K562 (cell line): ENCODE data around the gene LAMC1. TPM values are rescaled to one million over a fixed set of nuclear protein-coding genes. Genes with fewer than 3 reads are reported as not detected.

Experiments
- ATAC-seq: fragments of 200-7000 bp; cut with Tn5 transposase; 3 replicates; pipeline ENCODE4 v1.9.1; 2020; ENCODE audit warnings: moderate library complexity
- BruUV-seq: library from RNA; stranded (reverse); fragments of 400-500 nt; replicated peaks from 2 replicates; lab custom pipeline; 2021; lab: Mats Ljungman, UMichigan
- CTCF ChIA-PET: fragments of 300-600 bp; formaldehyde crosslinking; extraction: SDS; loops from one replicate; lab custom pipeline; 2021; ENCODE audit warnings: low intra/inter-chr PET ratio; lab: Yijun Ruan, JAX
- POLR2A ChIA-PET: fragments of 300-600, 350-650 bp; sonication (Branson Sonifier 250); formaldehyde crosslinking; extraction: SDS; loops from one replicate; lab custom pipeline; 2021; ENCODE audit warnings: antibody characterized with exemption, inconsistent platforms; lab: Yijun Ruan, JAX
- DNase-seq, 4 experiments: peaks; one replicate each; pipeline versions ENCODE4 v3.0.0 to v3.0.0-alpha.2; 2011 to 2018; ENCODE audit warnings: low spot score in 3 of 4, mixed read lengths in 3 of 4; ENCODE audit errors: extremely low read depth in 1 of 4
- FAIRE-seq: peaks from 2 replicates; lab custom pipeline; 2011; peaks lifted over from hg19 to GRCh38; lab: Jason Lieb, UNC
- H2AFZ ChIP-seq: 2 replicates; pipeline ENCODE4 v1.6.0; 2011; ENCODE audit warnings: low read depth, low read length, control low read depth, inconsistent platforms
- H3K27ac ChIP-seq: fragments of 200-600 bp; 3 replicates; pipeline ENCODE4 v1.8.0; 2011; ENCODE audit warnings: low read depth, mild to moderate bottlenecking, control low read depth, inconsistent platforms, low read length, moderate library complexity, mixed read lengths; ENCODE audit errors: extremely low read depth
- H3K27me3 ChIP-seq, 2 experiments: fragments of 300-600 bp in 1 of 2; 2 replicates in 1 of 2; 3 replicates in 1 of 2; pipeline versions ENCODE4 v1.6.0 to v1.8.0; 2011; ENCODE audit warnings: inconsistent platforms in 2 of 2, low read length in 2 of 2, mild to moderate bottlenecking in 1 of 2, mixed read lengths in 1 of 2, moderate library complexity in 1 of 2; ENCODE audit not compliant: control insufficient read depth in 2 of 2, insufficient read depth in 2 of 2
- H3K36me3 ChIP-seq: fragments of 300-600 bp; 3 replicates; pipeline ENCODE4 v1.8.0; 2011; ENCODE audit warnings: mild to moderate bottlenecking, low read length, inconsistent platforms; ENCODE audit not compliant: control insufficient read depth, insufficient read depth
- H3K4me1 ChIP-seq, 2 experiments: fragments of 200-600 bp in 1 of 2; replicated peaks in 1 of 2; 2 replicates in 1 of 2; 3 replicates in 1 of 2; pipeline versions ENCODE4 v1.5.1 to v1.8.0; 2011; ENCODE audit warnings: inconsistent platforms in 2 of 2, low read length in 2 of 2, mild to moderate bottlenecking in 1 of 2, mixed read lengths in 1 of 2, moderate library complexity in 1 of 2; ENCODE audit not compliant: control insufficient read depth in 2 of 2, insufficient read depth in 2 of 2
- H3K4me2 ChIP-seq: 2 replicates; pipeline ENCODE4 v1.6.1; 2011; ENCODE audit warnings: low read length, control low read depth, inconsistent platforms, mixed read lengths; ENCODE audit not compliant: insufficient read depth
- H3K4me3 ChIP-seq: fragments of 200-600 bp; sonication (generic), shearing (Covaris generic); 2 replicates; pipeline ENCODE4 v1.5.1; 2016; ENCODE audit warnings: control low read depth, inconsistent platforms
- H3K79me2 ChIP-seq: fragments of 200-600 bp; 3 replicates; pipeline ENCODE4 v1.8.0; 2011; ENCODE audit warnings: low read length, inconsistent platforms; ENCODE audit not compliant: control insufficient read depth, insufficient read depth
- H3K9ac ChIP-seq, 2 experiments: 2 replicates each; pipeline versions ENCODE4 v1.6.0 to v1.6.1; 2011; ENCODE audit warnings: low read depth in 2 of 2, low read length in 2 of 2, control low read depth in 1 of 2, inconsistent platforms in 1 of 2, mild to moderate bottlenecking in 1 of 2, mixed read lengths in 1 of 2; ENCODE audit not compliant: insufficient read depth in 1 of 2
- H3K9me1 ChIP-seq: one replicate; pipeline ENCODE4 v1.6.0; 2011; ENCODE audit warnings: inconsistent platforms, mild to moderate bottlenecking, low read length, moderate library complexity; ENCODE audit not compliant: control insufficient read depth, insufficient read depth
- H3K9me3 ChIP-seq: replicated peaks from 2 replicates; pipeline ENCODE4 v1.5.1; 2011; ENCODE audit warnings: low read depth, low read length, inconsistent platforms; ENCODE audit not compliant: control insufficient read depth, insufficient read depth
- H4K20me1 ChIP-seq: replicated peaks from 2 replicates; pipeline ENCODE4 v1.6.1; 2011; ENCODE audit warnings: low read length, inconsistent platforms, mixed read lengths; ENCODE audit not compliant: control insufficient read depth, insufficient read depth
- NR4A1 ChIP-seq, 2 experiments: fragments of 250-450 bp in 1 of 2; fragments of 450-650 bp in 1 of 2; sonication (Bioruptor Pico) in 1 of 2; IDR thresholded peaks; 2 replicates each; pipeline versions ENCODE4 v1.4.0 to v1.6.1; 2016 to 2020; ENCODE audit warnings: mild to moderate bottlenecking in 2 of 2, missing compliant biosample characterization in 1 of 2, missing genetic modification characterization in 1 of 2, moderate library complexity in 1 of 2
- POLR2A ChIP-seq: fragments of 450-650 bp; conservative IDR thresholded peaks from 2 replicates; pipeline ENCODE4 v1.6.1; 2016
- ZNF445 ChIP-seq: fragments of 250-450 bp; sonication (Bioruptor Pico); IDR thresholded peaks from 2 replicates; pipeline ENCODE4 v1.4.0; 2020; ENCODE audit warnings: low read depth, mild to moderate bottlenecking, moderate library complexity
- WGBS: fragments of 100-300 bp; shearing (Covaris generic); methylation state at CpG from one replicate; pipeline ENCODE4 v1.1.6; 2016; ENCODE audit warnings: low coverage, mixed read lengths; ENCODE audit not compliant: insufficient coverage; ENCODE audit errors: missing lambda C conversion rate; 5-methylcytosine and 5-hydroxymethylcytosine counted together
- in situ Hi-C: fragments of 300-500 bp; cut with MboI; formaldehyde crosslinking; loops from 4 replicates; pipeline ENCODE4 v1.15.0; 2018; ENCODE audit warnings: inconsistent platforms, mixed read lengths
- intact Hi-C: fragments of 100-400 bp; cut with micrococcal nuclease; formaldehyde crosslinking; loops from 2 replicates; pipeline ENCODE4 v1.14.2; 2022
- polyA plus RNA-seq, 8 experiments: library from polyadenylated mRNA; depleted of rRNA in 4 of 8; stranded (reverse) in 5 of 8; unstranded in 3 of 8; fragments of >200 nt; fragmentation: Nextera tagmentation in 2 of 8; fragmentation: Illumina TruSeq in 1 of 8; extraction: Ambion mirVana in 2 of 8; extraction: Trizol in 1 of 8; gene quantifications; 2 replicates each; pipeline versions ENCODE4 v1.2.1 to v1.2.3, GENCODE V29; 2011 to 2014; ENCODE audit warnings: inconsistent platforms in 1 of 8, missing spikeins in 1 of 8
- total RNA-seq, 7 experiments: library from RNA; depleted of rRNA in 6 of 7; stranded (reverse); fragments of >200 nt in 6 of 7; fragmentation: Illumina TruSeq in 2 of 7; extraction: Trizol in 2 of 7; gene quantifications; 2 replicates each; pipeline versions ENCODE4 v1.2.1 to v1.2.3, GENCODE V29; 2011 to 2021; ENCODE audit warnings: low replicate concordance in 1 of 7
- TF ChIP-seq, protein P1 (sequence below): fragments of 150-350 bp; conservative IDR thresholded peaks from 2 replicates; pipeline ENCODE4 v1.6.1; 2014; ENCODE audit warnings: low read length

Gene LAMC1
- total and polyA plus RNA-seq, 9 of the 15 experiments (the other 6 are each of a cell fraction or from before 2014, with no cell fraction given) = 0.07 to 0.71 (median 0.13) TPM; not detected in 2

DNA sequence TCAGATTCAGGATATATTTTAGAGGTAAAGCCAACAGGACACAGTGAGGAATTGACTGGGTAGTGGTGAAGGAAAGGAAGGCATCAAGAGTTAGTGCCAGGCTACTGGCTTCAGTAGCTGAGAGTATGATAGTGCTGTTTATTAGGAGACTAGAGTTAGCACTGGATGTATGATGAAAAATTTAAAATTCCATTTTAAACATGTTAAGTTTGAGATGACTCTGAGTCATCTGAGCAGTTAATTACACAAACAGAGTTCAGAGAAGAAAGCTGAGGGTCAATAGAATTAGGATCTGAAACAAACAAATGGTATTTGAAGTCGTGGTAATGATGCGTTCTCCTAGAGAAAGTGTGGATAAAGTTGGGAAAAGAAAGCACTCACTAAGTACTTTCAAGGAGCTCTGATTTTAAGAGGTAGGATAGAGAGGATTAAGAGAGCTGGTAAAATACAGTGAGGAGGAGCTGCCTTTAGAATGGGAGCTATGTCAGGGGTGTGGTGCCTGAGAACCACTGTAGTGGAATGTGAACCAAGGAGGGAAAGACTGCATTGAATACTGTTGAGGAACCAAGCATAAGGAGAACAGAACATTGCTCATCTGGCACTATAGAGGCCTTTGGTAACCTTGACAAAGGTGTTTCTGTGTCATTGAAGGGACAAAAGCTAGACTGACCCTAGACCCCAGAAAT is 48.6 kb upstream of the LAMC1 start:
- Histone ChIP-seq H3K79me2 (no peaks in the 10 kb centered on the region), H3K27ac (no peak overlapping the region), H4K20me1 (no peaks in the 10 kb centered on the region), H3K27me3 (peaks cover 17 to 19% of the 10 kb centered on the region in 2 experiments), H2AFZ (no peak overlapping the region), H3K4me2 (no peak overlapping the region), H3K36me3 (no peaks in the 10 kb centered on the region), H3K9me3 (no peaks in the 10 kb centered on the region), H3K4me1 (no peaks in the 10 kb centered on the region), H3K4me3 (no peak overlapping the region)
- WGBS = 8% methylated on average over 2 of the region's 2 CpGs
- FAIRE-seq = no peak
- no peak for DNase-seq
- intact Hi-C loops = no loop called here
- CTCF ChIA-PET = no interaction called here
- in situ Hi-C loops = loop anchor here (25.0 kb wide), 2 partner anchors 263 to 638 kb away; no protein-coding TSS in a partner anchor
- ATAC-seq = no peak
- no TSS peak for BruUV-seq
- POLR2A ChIA-PET = interaction anchor here (1.0 to 1.1 kb wide), 2 partner anchors 10 to 13 kb away, joined by 4 to 5 read pairs; no protein-coding TSS in a partner anchor
- TF ChIP-seq NR4A1 (CRISPR knock-in tag; IDR thresholded peaks at IDR 0.05) (no peak), NR4A1 (tag; IDR thresholded peaks at IDR 0.05) (no peak), ZNF445 (CRISPR knock-in tag) (no peak), POLR2A (no peak)
- TF ChIP-seq, protein P1, sequence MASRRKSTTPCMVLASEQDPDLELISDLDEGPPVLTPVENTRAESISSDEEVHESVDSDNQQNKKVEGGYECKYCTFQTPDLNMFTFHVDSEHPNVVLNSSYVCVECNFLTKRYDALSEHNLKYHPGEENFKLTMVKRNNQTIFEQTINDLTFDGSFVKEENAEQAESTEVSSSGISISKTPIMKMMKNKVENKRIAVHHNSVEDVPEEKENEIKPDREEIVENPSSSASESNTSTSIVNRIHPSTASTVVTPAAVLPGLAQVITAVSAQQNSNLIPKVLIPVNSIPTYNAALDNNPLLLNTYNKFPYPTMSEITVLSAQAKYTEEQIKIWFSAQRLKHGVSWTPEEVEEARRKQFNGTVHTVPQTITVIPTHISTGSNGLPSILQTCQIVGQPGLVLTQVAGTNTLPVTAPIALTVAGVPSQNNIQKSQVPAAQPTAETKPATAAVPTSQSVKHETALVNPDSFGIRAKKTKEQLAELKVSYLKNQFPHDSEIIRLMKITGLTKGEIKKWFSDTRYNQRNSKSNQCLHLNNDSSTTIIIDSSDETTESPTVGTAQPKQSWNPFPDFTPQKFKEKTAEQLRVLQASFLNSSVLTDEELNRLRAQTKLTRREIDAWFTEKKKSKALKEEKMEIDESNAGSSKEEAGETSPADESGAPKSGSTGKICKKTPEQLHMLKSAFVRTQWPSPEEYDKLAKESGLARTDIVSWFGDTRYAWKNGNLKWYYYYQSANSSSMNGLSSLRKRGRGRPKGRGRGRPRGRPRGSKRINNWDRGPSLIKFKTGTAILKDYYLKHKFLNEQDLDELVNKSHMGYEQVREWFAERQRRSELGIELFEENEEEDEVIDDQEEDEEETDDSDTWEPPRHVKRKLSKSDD = no peak
- TF ChIP-seq, all 486 proteins: peak for 0
- H3K9ac ChIP-seq = no peak overlapping the region
- H3K9me1 ChIP-seq = no peaks in the 10 kb centered on the region
